GM21390 (cell line): ENCODE results near the gene C1GALT1C1.

Source experiments
- ATAC-seq: cut with Tn5 transposase; IDR thresholded peaks from one replicate; pipeline ENCODE4 v1.9.1; 2021; ENCODE audit not compliant: unreplicated experiment

C1GALT1C1 gene

DNA sequence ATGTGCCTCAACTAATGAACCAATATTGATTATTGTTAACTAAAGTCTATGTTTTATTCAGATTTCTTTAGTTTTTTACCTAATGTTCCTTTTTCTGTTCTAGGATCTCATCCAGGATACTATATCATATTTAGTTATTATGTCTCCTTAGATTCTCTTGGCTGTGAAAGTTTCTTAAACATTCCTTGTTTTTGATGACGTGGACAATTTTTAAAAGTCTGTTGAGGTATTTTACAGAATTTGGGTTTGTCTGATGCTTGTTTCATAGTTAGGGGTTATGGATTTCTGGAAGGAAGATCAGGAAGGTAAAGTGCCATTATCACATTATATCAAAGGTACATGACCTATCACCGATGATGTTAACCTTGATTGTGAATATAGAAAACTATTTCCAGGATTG, 44.2 kb downstream of the C1GALT1C1 start:
- no peak for ATAC-seq
